HPDE6-E6E7 (cell line): ENCODE data around the gene NLRP6.
"Not testable (repeated sequence)": the region's sequence is repeated elsewhere in the genome, so short reads cannot be mapped to it uniquely, and the experiment has no call there.

Source experiments
- DNase-seq: peaks from one replicate; pipeline ENCODE4 v3.0.0; 2011; ENCODE audit warnings: missing footprints; ENCODE audit errors: extremely low spot score

NLRP6 gene

GRCh38 chr11:278001-278951 lies at the start of gene NLRP6:
Gene NLRP6, plus strand, starts transcription at chr11:278407. Its CDS starts 163 bp downstream, at chr11:278570.
- DNase-seq, result no peak

GRCh38 chr11:230431-230830 lies 47.8 kb upstream of the NLRP6 start:
- no peak for DNase-seq

- no peak for DNase-seq
Observed at GRCh38 chr11:232783-233565, 45.2 kb upstream of the NLRP6 start.

- no peak for DNase-seq
Observed at GRCh38 chr11:235180-235579, 43.0 kb upstream of the NLRP6 start.

GRCh38 chr11:235609-235996 lies 42.6 kb upstream of the NLRP6 start:
- DNase-seq, result no peak

- DNase-seq, result peak; percentile 90
Observed at GRCh38 chr11:235997-236773, 42.0 kb upstream of the NLRP6 start, which contains the start of gene SIRT3. Gene SIRT3, minus strand, starts transcription at chr11:236342. Its CDS starts 14 bp downstream, at chr11:236328.

GRCh38 chr11:236774-237767 lies 41.1 kb upstream of the NLRP6 start, which contains the start of gene PSMD13:
Gene PSMD13, plus strand, starts transcription at chr11:236976. Its CDS starts 74 bp downstream, at chr11:237050.
- peak; percentile 82 for DNase-seq

GRCh38 chr11:238346-238745 lies 39.9 kb upstream of the NLRP6 start:
- DNase-seq, result not testable (repeated sequence)

GRCh38 chr11:240315-240714 lies 37.9 kb upstream of the NLRP6 start:
- no peak for DNase-seq

GRCh38 chr11:241634-242033 lies 36.6 kb upstream of the NLRP6 start:
- no peak for DNase-seq

- DNase-seq, result no peak
Observed at GRCh38 chr11:244376-244775, 33.8 kb upstream of the NLRP6 start.

GRCh38 chr11:249062-249461 lies 29.1 kb upstream of the NLRP6 start:
- DNase-seq, result no peak

- DNase-seq, result no peak
Observed at GRCh38 chr11:250274-250673, 27.9 kb upstream of the NLRP6 start.

GRCh38 chr11:250740-251299 lies 27.4 kb upstream of the NLRP6 start:
- no peak for DNase-seq

- DNase-seq, result no peak
Observed at GRCh38 chr11:251550-251949, 26.7 kb upstream of the NLRP6 start.

- no peak for DNase-seq
Observed at GRCh38 chr11:252666-253065, 25.5 kb upstream of the NLRP6 start.

- no peak for DNase-seq
Observed at GRCh38 chr11:253160-253885, 24.9 kb upstream of the NLRP6 start.

GRCh38 chr11:253886-254270 lies 24.3 kb upstream of the NLRP6 start:
- no peak for DNase-seq

- no peak for DNase-seq
Observed at GRCh38 chr11:255176-255575, 23.0 kb upstream of the NLRP6 start.
